HepG2 (cell line): Measurements from ENCODE around the gene EZH1. TPM values are rescaled to one million over a fixed set of nuclear protein-coding genes. Genes with fewer than 3 reads are reported as not detected.

Experiments used
- JDP2 ChIP-seq: sonication (generic); formaldehyde crosslinking; IDR thresholded peaks from 2 replicates; pipeline ENCODE4 v1.8.1; 2022; ENCODE audit warnings: missing genetic modification reagents, borderline replicate concordance
- MIER2 ChIP-seq: IDR thresholded peaks from 2 replicates; pipeline ENCODE4 v1.6.1; 2016; ENCODE audit warnings: missing biosample characterization, missing genetic modification reagents
- SOX6 ChIP-seq, 2 experiments: fragments of 450-650 bp in 1 of 2; sonication (generic) in 1 of 2; formaldehyde crosslinking in 1 of 2; IDR thresholded peaks; 2 replicates each; pipeline versions ENCODE4 v1.4.0 to v1.6.1; 2017 to 2020; ENCODE audit warnings: antibody characterized with exemption in 1 of 2, mild to moderate bottlenecking in 1 of 2, missing genetic modification reagents in 1 of 2
- ZBTB42 ChIP-seq: sonication (generic); formaldehyde crosslinking; IDR thresholded peaks from 2 replicates; pipeline ENCODE4 v1.5.0; 2020; ENCODE audit warnings: mild to moderate bottlenecking, missing genetic modification reagents
- ZNF263 ChIP-seq: sonication (generic); formaldehyde crosslinking; IDR thresholded peaks from 2 replicates; pipeline ENCODE4 v1.4.0; 2020; ENCODE audit warnings: missing genetic modification reagents
- ZNF326 ChIP-seq: sonication (generic); formaldehyde crosslinking; IDR thresholded peaks from 2 replicates; pipeline ENCODE4 v1.4.0; 2020; ENCODE audit warnings: missing genetic modification reagents, borderline replicate concordance
- polyA plus RNA-seq, 8 experiments: library from polyadenylated mRNA; depleted of rRNA in 3 of 8; stranded (reverse) in 7 of 8; unstranded in 1 of 8; fragments of >200 nt; fragmentation: Illumina TruSeq in 4 of 8; extraction: Trizol in 4 of 8; gene quantifications; 2 replicates each; pipeline versions ENCODE4 v1.2.1 to v1.2.3, GENCODE V29; 2011 to 2016; ENCODE audit warnings: low read depth in 4 of 8, missing spikeins in 1 of 8, mixed read lengths in 1 of 8; ENCODE audit not compliant: insufficient read depth in 1 of 8
- total RNA-seq, 5 experiments: library from RNA; depleted of rRNA; stranded (reverse); fragments of >200 nt; fragmentation: Illumina TruSeq; extraction: Trizol; gene quantifications; 2 replicates each; pipeline ENCODE4 v1.2.3, GENCODE V29; 2016; ENCODE audit warnings: low read depth in 1 of 5
- TF ChIP-seq, protein P1 (sequence below): sonication (generic); formaldehyde crosslinking; IDR thresholded peaks from 2 replicates; pipeline ENCODE4 v1.4.0; 2020; ENCODE audit warnings: missing genetic modification reagents, borderline replicate concordance
- TF ChIP-seq, protein P2 (sequence below): sonication (generic); formaldehyde crosslinking; IDR thresholded peaks from 2 replicates; pipeline ENCODE4 v1.4.0; 2020; ENCODE audit warnings: mild to moderate bottlenecking, low read depth, missing genetic modification reagents
- TF ChIP-seq, protein P3 (sequence below): sonication (generic); formaldehyde crosslinking; IDR thresholded peaks from 2 replicates; pipeline ENCODE4 v1.5.1; 2020; ENCODE audit warnings: missing genetic modification reagents, mild to moderate bottlenecking, borderline replicate concordance
- TF ChIP-seq, protein P4 (sequence below): sonication (generic); formaldehyde crosslinking; conservative IDR thresholded peaks from 2 replicates; pipeline ENCODE4 v1.4.0; 2020; ENCODE audit warnings: missing genetic modification reagents
- TF ChIP-seq, protein P5 (sequence below): fragments of 450-650 bp; IDR thresholded peaks from 2 replicates; pipeline ENCODE4 v1.6.1; 2017; ENCODE audit warnings: mild to moderate bottlenecking
- TF ChIP-seq, protein P6 (sequence below): IDR thresholded peaks from 2 replicates; pipeline ENCODE4 v1.6.1; 2012; ENCODE audit warnings: low read length, improper control_type of control experiment

The EZH1 gene
- total and polyA plus RNA-seq, 2 of the 13 experiments (the other 11 are each of a cell fraction or from before 2014, with no cell fraction given): 11.6 to 24.0 TPM

DNA sequence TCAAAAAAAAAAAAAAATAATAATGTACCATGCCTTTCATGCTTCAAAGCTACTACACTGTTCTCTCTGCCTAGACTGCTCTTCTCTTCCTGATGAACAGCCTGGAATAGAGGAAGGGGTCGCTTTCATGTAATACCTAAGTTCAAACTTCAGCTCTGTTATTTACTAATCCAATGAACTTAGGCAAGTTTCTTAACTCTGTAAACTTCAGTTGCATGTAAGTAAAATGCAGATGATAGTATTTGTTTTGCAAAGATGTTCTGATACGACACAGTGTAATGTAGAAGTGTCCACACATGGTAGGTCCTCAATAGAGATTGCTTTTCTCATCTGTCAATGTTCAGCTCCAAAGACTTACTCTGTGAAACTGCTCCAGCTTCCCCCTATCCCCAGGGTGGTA lies 47.1 kb upstream of the EZH1 start (continued):
- TF ChIP-seq, protein P1, sequence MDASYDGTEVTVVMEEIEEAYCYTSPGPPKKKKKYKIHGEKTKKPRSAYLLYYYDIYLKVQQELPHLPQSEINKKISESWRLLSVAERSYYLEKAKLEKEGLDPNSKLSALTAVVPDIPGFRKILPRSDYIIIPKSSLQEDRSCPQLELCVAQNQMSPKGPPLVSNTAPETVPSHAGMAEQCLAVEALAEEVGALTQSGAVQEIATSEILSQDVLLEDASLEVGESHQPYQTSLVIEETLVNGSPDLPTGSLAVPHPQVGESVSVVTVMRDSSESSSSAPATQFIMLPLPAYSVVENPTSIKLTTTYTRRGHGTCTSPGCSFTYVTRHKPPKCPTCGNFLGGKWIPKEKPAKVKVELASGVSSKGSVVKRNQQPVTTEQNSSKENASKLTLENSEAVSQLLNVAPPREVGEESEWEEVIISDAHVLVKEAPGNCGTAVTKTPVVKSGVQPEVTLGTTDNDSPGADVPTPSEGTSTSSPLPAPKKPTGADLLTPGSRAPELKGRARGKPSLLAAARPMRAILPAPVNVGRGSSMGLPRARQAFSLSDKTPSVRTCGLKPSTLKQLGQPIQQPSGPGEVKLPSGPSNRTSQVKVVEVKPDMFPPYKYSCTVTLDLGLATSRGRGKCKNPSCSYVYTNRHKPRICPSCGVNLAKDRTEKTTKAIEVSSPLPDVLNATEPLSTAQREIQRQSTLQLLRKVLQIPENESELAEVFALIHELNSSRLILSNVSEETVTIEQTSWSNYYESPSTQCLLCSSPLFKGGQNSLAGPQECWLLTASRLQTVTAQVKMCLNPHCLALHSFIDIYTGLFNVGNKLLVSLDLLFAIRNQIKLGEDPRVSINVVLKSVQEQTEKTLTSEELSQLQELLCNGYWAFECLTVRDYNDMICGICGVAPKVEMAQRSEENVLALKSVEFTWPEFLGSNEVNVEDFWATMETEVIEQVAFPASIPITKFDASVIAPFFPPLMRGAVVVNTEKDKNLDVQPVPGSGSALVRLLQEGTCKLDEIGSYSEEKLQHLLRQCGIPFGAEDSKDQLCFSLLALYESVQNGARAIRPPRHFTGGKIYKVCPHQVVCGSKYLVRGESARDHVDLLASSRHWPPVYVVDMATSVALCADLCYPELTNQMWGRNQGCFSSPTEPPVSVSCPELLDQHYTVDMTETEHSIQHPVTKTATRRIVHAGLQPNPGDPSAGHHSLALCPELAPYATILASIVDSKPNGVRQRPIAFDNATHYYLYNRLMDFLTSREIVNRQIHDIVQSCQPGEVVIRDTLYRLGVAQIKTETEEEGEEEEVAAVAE (CRISPR knock-in tag): peak; percentile 50; the same call in 1 of the 2 replicates
- TF ChIP-seq, protein P2, sequence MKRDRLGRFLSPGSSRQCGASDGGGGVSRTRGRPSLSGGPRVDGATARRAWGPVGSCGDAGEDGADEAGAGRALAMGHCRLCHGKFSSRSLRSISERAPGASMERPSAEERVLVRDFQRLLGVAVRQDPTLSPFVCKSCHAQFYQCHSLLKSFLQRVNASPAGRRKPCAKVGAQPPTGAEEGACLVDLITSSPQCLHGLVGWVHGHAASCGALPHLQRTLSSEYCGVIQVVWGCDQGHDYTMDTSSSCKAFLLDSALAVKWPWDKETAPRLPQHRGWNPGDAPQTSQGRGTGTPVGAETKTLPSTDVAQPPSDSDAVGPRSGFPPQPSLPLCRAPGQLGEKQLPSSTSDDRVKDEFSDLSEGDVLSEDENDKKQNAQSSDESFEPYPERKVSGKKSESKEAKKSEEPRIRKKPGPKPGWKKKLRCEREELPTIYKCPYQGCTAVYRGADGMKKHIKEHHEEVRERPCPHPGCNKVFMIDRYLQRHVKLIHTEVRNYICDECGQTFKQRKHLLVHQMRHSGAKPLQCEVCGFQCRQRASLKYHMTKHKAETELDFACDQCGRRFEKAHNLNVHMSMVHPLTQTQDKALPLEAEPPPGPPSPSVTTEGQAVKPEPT (CRISPR knock-in tag): no peak
- no peak for TF ChIP-seq ZNF263 (CRISPR knock-in tag)
- TF ChIP-seq, protein P3, sequence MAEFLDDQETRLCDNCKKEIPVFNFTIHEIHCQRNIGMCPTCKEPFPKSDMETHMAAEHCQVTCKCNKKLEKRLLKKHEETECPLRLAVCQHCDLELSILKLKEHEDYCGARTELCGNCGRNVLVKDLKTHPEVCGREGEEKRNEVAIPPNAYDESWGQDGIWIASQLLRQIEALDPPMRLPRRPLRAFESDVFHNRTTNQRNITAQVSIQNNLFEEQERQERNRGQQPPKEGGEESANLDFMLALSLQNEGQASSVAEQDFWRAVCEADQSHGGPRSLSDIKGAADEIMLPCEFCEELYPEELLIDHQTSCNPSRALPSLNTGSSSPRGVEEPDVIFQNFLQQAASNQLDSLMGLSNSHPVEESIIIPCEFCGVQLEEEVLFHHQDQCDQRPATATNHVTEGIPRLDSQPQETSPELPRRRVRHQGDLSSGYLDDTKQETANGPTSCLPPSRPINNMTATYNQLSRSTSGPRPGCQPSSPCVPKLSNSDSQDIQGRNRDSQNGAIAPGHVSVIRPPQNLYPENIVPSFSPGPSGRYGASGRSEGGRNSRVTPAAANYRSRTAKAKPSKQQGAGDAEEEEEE (CRISPR knock-in tag): no peak
- TF ChIP-seq, protein P4, sequence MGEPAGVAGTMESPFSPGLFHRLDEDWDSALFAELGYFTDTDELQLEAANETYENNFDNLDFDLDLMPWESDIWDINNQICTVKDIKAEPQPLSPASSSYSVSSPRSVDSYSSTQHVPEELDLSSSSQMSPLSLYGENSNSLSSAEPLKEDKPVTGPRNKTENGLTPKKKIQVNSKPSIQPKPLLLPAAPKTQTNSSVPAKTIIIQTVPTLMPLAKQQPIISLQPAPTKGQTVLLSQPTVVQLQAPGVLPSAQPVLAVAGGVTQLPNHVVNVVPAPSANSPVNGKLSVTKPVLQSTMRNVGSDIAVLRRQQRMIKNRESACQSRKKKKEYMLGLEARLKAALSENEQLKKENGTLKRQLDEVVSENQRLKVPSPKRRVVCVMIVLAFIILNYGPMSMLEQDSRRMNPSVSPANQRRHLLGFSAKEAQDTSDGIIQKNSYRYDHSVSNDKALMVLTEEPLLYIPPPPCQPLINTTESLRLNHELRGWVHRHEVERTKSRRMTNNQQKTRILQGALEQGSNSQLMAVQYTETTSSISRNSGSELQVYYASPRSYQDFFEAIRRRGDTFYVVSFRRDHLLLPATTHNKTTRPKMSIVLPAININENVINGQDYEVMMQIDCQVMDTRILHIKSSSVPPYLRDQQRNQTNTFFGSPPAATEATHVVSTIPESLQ (CRISPR knock-in tag): no peak
- no peak for TF ChIP-seq MIER2 (CRISPR knock-in tag)
- no peak for TF ChIP-seq JDP2 (CRISPR knock-in tag)
- no peak for TF ChIP-seq ZNF326 (CRISPR knock-in tag)
- TF ChIP-seq SOX6 (IDR thresholded peaks at IDR 0.05): no peak
- peak; percentile 44; the same call in 1 of the 2 replicates for TF ChIP-seq SOX6 (CRISPR knock-in tag; IDR thresholded peaks at IDR 0.05)
- TF ChIP-seq, protein P5, sequence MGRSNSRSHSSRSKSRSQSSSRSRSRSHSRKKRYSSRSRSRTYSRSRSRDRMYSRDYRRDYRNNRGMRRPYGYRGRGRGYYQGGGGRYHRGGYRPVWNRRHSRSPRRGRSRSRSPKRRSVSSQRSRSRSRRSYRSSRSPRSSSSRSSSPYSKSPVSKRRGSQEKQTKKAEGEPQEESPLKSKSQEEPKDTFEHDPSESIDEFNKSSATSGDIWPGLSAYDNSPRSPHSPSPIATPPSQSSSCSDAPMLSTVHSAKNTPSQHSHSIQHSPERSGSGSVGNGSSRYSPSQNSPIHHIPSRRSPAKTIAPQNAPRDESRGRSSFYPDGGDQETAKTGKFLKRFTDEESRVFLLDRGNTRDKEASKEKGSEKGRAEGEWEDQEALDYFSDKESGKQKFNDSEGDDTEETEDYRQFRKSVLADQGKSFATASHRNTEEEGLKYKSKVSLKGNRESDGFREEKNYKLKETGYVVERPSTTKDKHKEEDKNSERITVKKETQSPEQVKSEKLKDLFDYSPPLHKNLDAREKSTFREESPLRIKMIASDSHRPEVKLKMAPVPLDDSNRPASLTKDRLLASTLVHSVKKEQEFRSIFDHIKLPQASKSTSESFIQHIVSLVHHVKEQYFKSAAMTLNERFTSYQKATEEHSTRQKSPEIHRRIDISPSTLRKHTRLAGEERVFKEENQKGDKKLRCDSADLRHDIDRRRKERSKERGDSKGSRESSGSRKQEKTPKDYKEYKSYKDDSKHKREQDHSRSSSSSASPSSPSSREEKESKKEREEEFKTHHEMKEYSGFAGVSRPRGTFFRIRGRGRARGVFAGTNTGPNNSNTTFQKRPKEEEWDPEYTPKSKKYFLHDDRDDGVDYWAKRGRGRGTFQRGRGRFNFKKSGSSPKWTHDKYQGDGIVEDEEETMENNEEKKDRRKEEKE: no peak
- TF ChIP-seq, protein P6, sequence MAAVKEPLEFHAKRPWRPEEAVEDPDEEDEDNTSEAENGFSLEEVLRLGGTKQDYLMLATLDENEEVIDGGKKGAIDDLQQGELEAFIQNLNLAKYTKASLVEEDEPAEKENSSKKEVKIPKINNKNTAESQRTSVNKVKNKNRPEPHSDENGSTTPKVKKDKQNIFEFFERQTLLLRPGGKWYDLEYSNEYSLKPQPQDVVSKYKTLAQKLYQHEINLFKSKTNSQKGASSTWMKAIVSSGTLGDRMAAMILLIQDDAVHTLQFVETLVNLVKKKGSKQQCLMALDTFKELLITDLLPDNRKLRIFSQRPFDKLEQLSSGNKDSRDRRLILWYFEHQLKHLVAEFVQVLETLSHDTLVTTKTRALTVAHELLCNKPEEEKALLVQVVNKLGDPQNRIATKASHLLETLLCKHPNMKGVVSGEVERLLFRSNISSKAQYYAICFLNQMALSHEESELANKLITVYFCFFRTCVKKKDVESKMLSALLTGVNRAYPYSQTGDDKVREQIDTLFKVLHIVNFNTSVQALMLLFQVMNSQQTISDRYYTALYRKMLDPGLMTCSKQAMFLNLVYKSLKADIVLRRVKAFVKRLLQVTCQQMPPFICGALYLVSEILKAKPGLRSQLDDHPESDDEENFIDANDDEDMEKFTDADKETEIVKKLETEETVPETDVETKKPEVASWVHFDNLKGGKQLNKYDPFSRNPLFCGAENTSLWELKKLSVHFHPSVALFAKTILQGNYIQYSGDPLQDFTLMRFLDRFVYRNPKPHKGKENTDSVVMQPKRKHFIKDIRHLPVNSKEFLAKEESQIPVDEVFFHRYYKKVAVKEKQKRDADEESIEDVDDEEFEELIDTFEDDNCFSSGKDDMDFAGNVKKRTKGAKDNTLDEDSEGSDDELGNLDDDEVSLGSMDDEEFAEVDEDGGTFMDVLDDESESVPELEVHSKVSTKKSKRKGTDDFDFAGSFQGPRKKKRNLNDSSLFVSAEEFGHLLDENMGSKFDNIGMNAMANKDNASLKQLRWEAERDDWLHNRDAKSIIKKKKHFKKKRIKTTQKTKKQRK: no peak
- TF ChIP-seq ZBTB42 (CRISPR knock-in tag): no peak
